Measurements from ENCODE around the gene RFX1.
A peak's percentile ranks its signal among the peaks of the same experiment; 100 is the strongest.

The RFX1 gene

GRCh38 chr19:13995878-13996765 lies 10.0 kb downstream of the RFX1 start:
- DNase-seq: no peak

GRCh38 chr19:13995017-13995728 lies 10.9 kb downstream of the RFX1 start:
- DNase-seq: no peak

- no peak for DNase-seq
Measured at GRCh38 chr19:13993590-13994300, 12.4 kb downstream of the RFX1 start.

GRCh38 chr19:13992025-13992424 lies 14.1 kb downstream of the RFX1 start:
- DNase-seq: no peak

DNA sequence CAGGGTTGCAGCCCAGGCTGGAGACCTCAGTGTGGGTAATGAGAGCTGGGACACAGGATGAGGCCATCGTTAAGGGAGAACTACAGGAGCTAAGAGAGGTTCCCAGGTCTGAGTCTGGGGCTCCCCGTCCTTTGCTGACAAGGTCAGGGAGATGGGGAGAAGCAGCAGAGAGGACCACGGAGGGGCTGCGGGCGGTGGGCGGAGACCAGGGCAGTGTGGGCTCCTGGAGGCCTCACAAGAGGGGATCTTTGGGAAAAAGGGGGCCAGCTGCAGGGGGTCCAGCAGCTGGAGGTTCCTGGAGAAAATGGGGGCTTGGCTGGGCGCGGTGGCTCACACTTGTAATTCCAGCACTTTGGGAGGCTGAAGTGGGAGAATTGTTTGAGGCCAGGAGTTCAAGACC lies 16.0 kb downstream of the RFX1 start:
- no peak for DNase-seq

DNA sequence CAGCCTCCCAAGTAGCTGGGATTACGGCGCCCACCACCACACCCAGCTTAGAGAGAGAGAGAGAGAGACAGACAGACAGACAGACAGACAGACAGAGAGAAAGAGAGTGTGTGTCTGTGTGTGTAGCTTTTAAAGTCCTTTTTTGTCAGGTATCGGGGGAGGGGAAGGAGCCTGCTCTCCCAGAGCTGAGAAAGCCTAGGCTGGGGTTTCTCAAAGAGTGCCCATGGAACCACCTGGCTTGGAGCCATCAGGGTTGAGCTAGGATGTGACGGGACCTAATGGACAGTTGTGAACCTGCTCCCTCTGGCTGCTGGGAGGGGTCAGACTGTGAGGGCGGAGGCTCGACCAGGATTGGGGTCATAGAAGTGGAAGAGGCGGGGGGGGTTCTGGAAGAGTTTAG lies 16.6 kb downstream of the RFX1 start:
- no peak for DNase-seq

DNA sequence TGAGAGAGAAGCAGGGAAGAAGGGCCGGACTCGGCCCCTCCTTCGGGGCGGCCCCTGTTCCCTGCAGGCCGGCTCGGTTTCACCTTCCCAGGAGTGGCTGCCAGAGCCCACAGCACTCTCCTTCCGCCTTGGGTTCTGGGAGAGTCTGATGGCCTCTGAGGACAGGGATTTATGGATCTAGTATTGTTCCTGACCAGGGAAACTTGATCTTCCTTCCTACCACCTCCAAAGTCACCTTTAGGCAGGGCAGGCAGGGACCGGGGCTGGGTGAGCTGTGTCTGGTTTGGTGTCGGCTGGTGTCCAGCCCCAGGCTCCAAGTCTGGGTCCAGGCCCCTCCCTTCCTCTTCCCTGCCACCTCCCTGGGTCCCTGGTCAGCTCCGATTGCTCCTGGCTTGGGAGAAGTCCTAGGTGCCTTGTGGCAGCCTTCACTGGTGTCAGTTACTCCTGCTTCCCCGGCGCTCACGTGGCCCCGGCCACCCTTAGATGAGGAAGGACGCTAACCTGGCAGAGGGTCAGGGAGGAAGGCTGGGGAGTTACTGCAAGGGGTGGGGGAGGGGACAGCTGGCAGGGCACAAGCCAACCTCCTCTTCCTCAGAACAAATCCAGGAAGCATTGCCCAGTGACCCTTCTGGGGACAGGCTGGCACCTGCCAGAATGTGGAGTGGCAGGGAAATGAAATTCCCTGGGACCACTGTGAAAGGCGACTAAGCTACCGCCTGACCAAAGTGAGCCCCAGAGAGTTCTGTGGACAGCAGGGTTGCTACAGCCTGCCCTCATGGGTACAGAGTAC lies 18.8 kb downstream of the RFX1 start:
- no peak for DNase-seq

- peak; percentile 98 for DNase-seq
Measured at GRCh38 chr19:13986348-13986904, 19.7 kb downstream of the RFX1 start.

GRCh38 chr19:13985771-13986347 lies 20.3 kb downstream of the RFX1 start:
- no peak for DNase-seq

DNA sequence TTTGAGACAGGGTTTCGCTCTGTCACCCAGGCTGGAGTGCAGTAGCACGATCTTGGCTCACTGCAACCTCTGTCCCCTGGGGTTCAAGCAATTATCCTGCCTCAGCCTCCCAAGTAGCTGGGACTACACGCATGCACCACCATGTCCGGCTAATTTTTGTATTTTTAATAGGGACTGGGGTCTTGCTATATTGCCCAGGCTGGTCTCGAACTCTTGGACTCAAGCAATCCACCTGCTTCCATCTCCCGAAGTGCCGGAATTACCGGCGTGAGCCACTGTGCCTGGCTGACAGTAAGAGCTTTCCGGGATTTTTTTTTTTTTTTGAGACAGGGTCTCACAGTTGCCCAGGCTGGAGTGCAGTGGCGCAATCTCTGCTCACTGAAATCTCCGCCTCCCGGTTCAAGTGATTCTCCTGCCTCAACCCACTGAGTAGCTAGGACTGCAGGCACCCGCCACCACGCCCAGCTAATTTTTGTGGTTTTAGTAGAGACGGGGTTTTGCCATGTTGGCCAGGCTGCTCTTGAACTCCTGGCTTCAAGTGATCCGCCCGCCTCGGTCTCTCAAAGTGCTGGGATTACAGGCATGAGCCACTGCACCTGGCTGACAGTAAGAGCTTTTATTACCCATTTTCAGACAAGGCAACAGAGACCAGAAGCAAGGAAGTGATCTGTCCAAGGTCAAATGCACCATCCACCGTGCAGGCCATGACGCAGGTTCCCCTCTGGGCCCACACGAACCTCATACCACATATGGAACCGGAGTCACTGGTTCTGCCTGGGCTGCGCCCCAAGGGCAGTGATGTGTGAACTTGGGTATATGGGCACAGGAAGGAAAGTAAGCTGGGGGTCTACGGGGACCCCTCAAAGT lies 21.0 kb downstream of the RFX1 start:
- DNase-seq: no peak

GRCh38 chr19:13984186-13984585 lies 21.9 kb downstream of the RFX1 start:
- DNase-seq: no peak

- no peak for DNase-seq
Measured at GRCh38 chr19:13983213-13983889, 22.8 kb downstream of the RFX1 start.

- no peak for DNase-seq
Measured at GRCh38 chr19:13982773-13983172, 23.3 kb downstream of the RFX1 start.

DNA sequence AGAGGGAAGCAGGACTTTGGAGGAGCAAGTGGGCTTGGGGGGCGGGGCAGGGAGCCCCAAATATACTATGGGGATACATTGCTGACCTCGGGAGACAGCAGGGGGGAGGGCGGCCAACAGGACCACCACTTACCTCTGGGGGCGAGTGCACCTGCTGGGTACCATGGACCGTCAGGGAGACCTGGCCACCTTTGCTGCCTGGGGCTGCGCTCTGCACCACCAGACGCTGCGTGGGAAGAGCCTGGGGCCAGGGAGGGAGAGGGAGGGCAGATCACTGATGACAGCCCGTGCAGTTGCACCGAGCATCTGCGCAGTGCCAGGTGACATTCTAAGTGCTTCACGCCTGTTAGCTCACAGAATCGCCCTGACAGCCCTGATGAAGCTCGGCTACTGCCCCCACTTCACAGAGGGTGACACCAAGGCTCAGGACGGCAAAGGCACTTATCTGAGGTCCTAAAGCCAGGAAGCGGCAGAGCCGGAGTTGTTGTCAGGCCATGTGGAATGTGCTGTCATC lies 24.1 kb downstream of the RFX1 start:
- no peak for DNase-seq

GRCh38 chr19:13981467-13981866 lies 24.7 kb downstream of the RFX1 start:
- no peak for DNase-seq

DNA sequence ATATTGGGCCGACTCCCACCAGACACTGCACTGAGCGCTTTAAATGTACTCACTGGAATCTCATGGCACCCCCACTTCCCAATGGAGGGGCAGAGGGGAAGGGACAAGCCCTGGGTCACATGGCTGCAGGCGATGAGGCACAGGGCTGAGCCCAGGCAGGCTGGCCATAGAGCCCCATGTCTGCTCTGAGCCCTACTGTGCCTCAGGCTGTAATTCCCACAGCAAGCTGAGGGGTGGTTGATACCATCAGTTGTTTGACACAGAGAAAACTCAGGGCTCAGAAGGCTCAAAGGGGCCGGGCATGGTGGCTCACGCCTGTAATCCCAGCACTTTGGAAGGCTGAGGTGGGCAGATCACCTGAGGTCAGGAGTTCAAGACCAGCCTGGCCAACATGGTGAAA lies 25.1 kb downstream of the RFX1 start:
- DNase-seq: no peak

DNA sequence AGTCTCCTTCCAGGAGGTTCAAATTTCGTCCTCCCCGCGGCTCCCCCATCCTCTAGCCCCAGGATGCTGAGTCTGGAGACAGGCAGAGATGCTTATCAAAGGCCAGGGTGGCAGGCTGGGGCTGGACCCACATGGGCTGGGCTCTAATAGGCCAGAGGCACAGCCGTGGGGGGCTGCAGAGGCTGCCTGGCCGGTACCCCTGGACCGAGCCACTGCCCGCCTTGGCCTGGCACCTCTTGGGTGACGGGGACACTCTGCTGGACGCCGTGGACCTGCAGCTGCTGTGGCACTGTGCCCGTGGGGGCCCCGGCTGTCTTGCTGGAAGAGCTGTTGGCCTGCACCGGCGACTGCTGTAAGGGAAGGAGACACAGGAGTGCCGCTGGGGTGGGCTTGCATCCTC lies 25.8 kb downstream of the RFX1 start:
- DNase-seq: no peak

DNA sequence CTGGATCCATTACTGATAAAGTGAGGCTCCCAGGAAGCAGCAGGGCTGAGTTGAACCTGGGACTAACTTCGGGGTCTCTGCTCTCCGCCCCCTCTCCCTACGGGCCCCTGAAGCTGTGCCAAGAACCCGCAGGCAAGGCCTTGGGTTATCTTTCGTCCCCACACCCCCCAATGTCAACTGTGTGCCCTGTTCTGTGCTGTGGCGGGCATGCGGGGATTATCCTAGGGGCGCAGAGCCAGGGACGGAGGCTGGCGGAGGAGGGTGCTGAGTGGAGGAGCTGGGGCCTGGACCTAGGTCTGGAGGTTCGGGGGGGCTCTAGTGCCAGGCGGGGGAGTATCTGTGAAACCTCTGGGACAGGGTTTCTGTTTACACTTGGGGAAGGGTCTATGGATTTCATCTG lies 26.4 kb downstream of the RFX1 start:
- no peak for DNase-seq

DNA sequence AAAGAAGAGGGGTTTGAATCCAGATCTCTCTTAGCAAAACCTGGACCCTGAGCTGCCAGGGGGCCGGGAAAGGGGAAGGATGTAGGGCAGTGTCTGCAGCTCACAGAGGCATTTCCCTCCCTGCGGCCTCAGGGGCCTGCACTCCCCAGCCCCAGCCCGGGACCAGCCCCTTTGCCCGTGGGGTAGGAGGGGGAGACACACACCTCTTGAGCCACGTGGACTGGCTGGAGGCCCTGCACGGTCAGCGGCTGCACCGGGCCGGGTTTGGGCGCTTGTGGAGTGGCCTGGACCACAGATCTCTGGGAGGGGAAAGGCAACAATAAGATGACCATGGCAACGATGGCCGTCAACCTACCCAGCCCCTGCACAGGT lies 26.9 kb downstream of the RFX1 start:
- DNase-seq: no peak
